Keratinocyte (primary cell): ENCODE data around the gene INHBC. TPM values are rescaled to one million over a fixed set of nuclear protein-coding genes. Genes with fewer than 3 reads are reported as not detected.

Experiments used
- DNase-seq: peaks from one replicate; pipeline ENCODE4 v3.0.0-alpha.2; 2011; ENCODE audit warnings: low read depth, missing footprints, low spot score
- FAIRE-seq: peaks from 2 replicates; lab custom pipeline; 2011; peaks lifted over from hg19 to GRCh38; lab: Jason Lieb, UNC
- H2AFZ ChIP-seq: 2 replicates; pipeline ENCODE4 v1.6.0; 2012; ENCODE audit warnings: low read length, control low read depth, inconsistent platforms; ENCODE audit not compliant: control insufficient read depth
- H3K27ac ChIP-seq: 2 replicates; pipeline ENCODE4 v1.5.1; 2011; ENCODE audit warnings: low read length; ENCODE audit not compliant: control insufficient read depth, insufficient read depth
- H3K27me3 ChIP-seq: 3 replicates; pipeline ENCODE4 v1.6.0; 2011; ENCODE audit warnings: low read length; ENCODE audit not compliant: control insufficient read depth, insufficient read depth; ENCODE audit errors: extremely low read depth
- H3K36me3 ChIP-seq, 2 experiments: 2 replicates in 1 of 2; 3 replicates in 1 of 2; pipeline ENCODE4 v1.5.1; 2011; ENCODE audit warnings: low read length in 2 of 2, mild to moderate bottlenecking in 1 of 2; ENCODE audit not compliant: control insufficient read depth in 2 of 2, insufficient read depth in 2 of 2; ENCODE audit errors: extremely low read depth in 1 of 2
- H3K4me1 ChIP-seq: 3 replicates; pipeline ENCODE4 v1.5.1; 2011; ENCODE audit warnings: low read length; ENCODE audit not compliant: control insufficient read depth, insufficient read depth; ENCODE audit errors: extremely low read depth
- H3K4me2 ChIP-seq: 3 replicates; pipeline ENCODE4 v1.6.0; 2011; ENCODE audit warnings: low read depth, low read length; ENCODE audit not compliant: control insufficient read depth, insufficient read depth; ENCODE audit errors: extremely low read depth
- H3K4me3 ChIP-seq, 3 experiments: fragments of 200-600 bp in 1 of 3; sonication (generic) in 1 of 3; 2 replicates in 2 of 3; 3 replicates in 1 of 3; pipeline ENCODE4 v1.5.1; 2011 to 2016; ENCODE audit warnings: low read length in 3 of 3, mild to moderate bottlenecking in 3 of 3, control low read depth in 2 of 3, inconsistent platforms in 1 of 3, low read depth in 1 of 3, mixed read lengths in 1 of 3, mixed run types in 1 of 3, moderate library complexity in 1 of 3; ENCODE audit not compliant: control insufficient read depth in 2 of 3, insufficient read depth in 2 of 3; ENCODE audit errors: extremely low read depth in 1 of 3
- H3K79me2 ChIP-seq: 2 replicates; pipeline ENCODE4 v1.6.0; 2012; ENCODE audit warnings: low read length; ENCODE audit not compliant: control insufficient read depth, insufficient read depth
- H3K9ac ChIP-seq: 3 replicates; pipeline ENCODE4 v1.6.0; 2011; ENCODE audit warnings: low read length; ENCODE audit not compliant: control insufficient read depth, insufficient read depth; ENCODE audit errors: extremely low read depth
- H3K9me1 ChIP-seq: 3 replicates; pipeline ENCODE4 v1.6.0; 2011; ENCODE audit warnings: low read length; ENCODE audit not compliant: control insufficient read depth, insufficient read depth; ENCODE audit errors: extremely low read depth
- H3K9me3 ChIP-seq: 2 replicates; pipeline ENCODE4 v1.5.1; 2012; ENCODE audit warnings: low read depth, low read length; ENCODE audit not compliant: control insufficient read depth
- H4K20me1 ChIP-seq: 3 replicates; pipeline ENCODE4 v1.6.0; 2011; ENCODE audit warnings: low read length; ENCODE audit not compliant: control insufficient read depth, insufficient read depth; ENCODE audit errors: extremely low read depth
- EZH2 ChIP-seq: IDR thresholded peaks from one replicate; pipeline ENCODE4 v1.6.1; 2012; ENCODE audit warnings: inconsistent platforms, mild to moderate bottlenecking, low read length, moderate library complexity
- dilution Hi-C: fragments of 300-500 bp; cut with MboI; formaldehyde crosslinking; loops from one replicate; pipeline ENCODE4 v1.7.0; 2020; ENCODE audit warnings: low sequenced_read_pairs; ENCODE audit not compliant: extremely low pct_ligation_motif_present
- polyA plus RNA-seq, 5 experiments: library from polyadenylated mRNA; depleted of rRNA in 3 of 5; stranded (reverse) in 3 of 5; stranded (forward) in 1 of 5; unstranded in 1 of 5; fragments of >200 nt; gene quantifications; 1 replicate in 1 of 5; 2 replicates in 3 of 5; 3 replicates in 1 of 5; pipeline versions ENCODE4 v1.2.1 to v1.2.3, GENCODE V29; 2011 to 2012; ENCODE audit warnings: missing spikeins in 2 of 5, low read depth in 1 of 5, low replicate concordance in 1 of 5
- TF ChIP-seq, protein P1 (sequence below), 3 experiments: IDR thresholded peaks in 1 of 3; conservative IDR thresholded peaks in 1 of 3; optimal IDR thresholded peaks in 1 of 3; 2 replicates in 2 of 3; 3 replicates in 1 of 3; pipeline versions ENCODE3 to v1.5.1; 2011; ENCODE audit warnings: low read length in 3 of 3, mild to moderate bottlenecking in 3 of 3, moderate library complexity in 2 of 3, control low read depth in 1 of 3, inconsistent platforms in 1 of 3; ENCODE audit not compliant: insufficient read depth in 2 of 3; ENCODE audit errors: extremely low read depth in 1 of 3

Gene INHBC
- polyA plus RNA-seq, 1 donor (not counting 4 experiments of a cell fraction or from before 2014, with no cell fraction given): 0.04 TPM

- Histone ChIP-seq H3K9me1 (no peaks in the 10 kb centered on the region), H3K27me3 (no peaks in the 10 kb centered on the region), H3K27ac (peak within 1 kb of the TSS; percentile 93), H3K79me2 (peaks cover 26% of the 10 kb centered on the region), H3K9ac (peak within 1 kb of the TSS; percentile 93), H3K9me3 (no peaks in the 10 kb centered on the region), H3K4me3 (peak within 1 kb of the TSS; percentile 57 to 95 (median 78)), H4K20me1 (no peaks in the 10 kb centered on the region), H3K4me2 (peak within 1 kb of the TSS; percentile 100), H2AFZ (peak within 1 kb of the TSS; percentile 97), H3K36me3 (peaks cover 0 to 3% of the 10 kb centered on the region in 2 experiments), H3K4me1 (peaks cover 9% of the 10 kb centered on the region)
- FAIRE-seq (no peak), DNase-seq (peak; percentile 45)
- TF ChIP-seq, protein P1, sequence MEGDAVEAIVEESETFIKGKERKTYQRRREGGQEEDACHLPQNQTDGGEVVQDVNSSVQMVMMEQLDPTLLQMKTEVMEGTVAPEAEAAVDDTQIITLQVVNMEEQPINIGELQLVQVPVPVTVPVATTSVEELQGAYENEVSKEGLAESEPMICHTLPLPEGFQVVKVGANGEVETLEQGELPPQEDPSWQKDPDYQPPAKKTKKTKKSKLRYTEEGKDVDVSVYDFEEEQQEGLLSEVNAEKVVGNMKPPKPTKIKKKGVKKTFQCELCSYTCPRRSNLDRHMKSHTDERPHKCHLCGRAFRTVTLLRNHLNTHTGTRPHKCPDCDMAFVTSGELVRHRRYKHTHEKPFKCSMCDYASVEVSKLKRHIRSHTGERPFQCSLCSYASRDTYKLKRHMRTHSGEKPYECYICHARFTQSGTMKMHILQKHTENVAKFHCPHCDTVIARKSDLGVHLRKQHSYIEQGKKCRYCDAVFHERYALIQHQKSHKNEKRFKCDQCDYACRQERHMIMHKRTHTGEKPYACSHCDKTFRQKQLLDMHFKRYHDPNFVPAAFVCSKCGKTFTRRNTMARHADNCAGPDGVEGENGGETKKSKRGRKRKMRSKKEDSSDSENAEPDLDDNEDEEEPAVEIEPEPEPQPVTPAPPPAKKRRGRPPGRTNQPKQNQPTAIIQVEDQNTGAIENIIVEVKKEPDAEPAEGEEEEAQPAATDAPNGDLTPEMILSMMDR (optimal IDR thresholded peaks at IDR 0.05 in 1 of 3, IDR thresholded peaks at IDR 0.05 in 1 of 3, conservative IDR thresholded peaks at IDR 0.05 in 1 of 3; ENCODE audit: extremely low read depth in 1 of 3, insufficient read depth in 2 of 3, low read length in 3 of 3): no peak
- no peak for TF ChIP-seq EZH2
- dilution Hi-C loops: no loop called here
These were observed 3.5 kb upstream of the INHBC start, which contains the start of gene R3HDM2 for GRCh38 chr12:57430931-57431566. Gene R3HDM2, minus strand, starts transcription at chr12:57431043. Its CDS starts 120,615 bp downstream, at chr12:57310428.

- no peak for TF ChIP-seq EZH2
- TF ChIP-seq, protein P1 (optimal IDR thresholded peaks at IDR 0.05 in 1 of 3, IDR thresholded peaks at IDR 0.05 in 1 of 3, conservative IDR thresholded peaks at IDR 0.05 in 1 of 3; ENCODE audit: extremely low read depth in 1 of 3, insufficient read depth in 2 of 3, low read length in 3 of 3): no peak
- FAIRE-seq: no peak
- Histone ChIP-seq H3K4me3 (peak overlapping the region in 2 of 3 experiments; percentile 74), H3K9me3 (no peaks in the 10 kb centered on the region), H3K9me1 (no peaks in the 10 kb centered on the region), H3K4me1 (peaks cover 9% of the 10 kb centered on the region), H3K27ac (peak overlapping the region; percentile 93), H3K4me2 (peak overlapping the region; percentile 90), H3K27me3 (no peaks in the 10 kb centered on the region), H2AFZ (peak overlapping the region; percentile 97), H4K20me1 (no peaks in the 10 kb centered on the region), H3K9ac (peak overlapping the region; percentile 93), H3K36me3 (no peaks in the 10 kb centered on the region), H3K79me2 (peaks cover 21% of the 10 kb centered on the region)
- dilution Hi-C loops: no loop called here
- no peak for DNase-seq
These were observed 2.9 kb upstream of the INHBC start for GRCh38 chr12:57431654-57432188.
